ENCODE measurements around the gene EFCAB11.

GRCh38 chr14:89908712-89909450 is 45.6 kb downstream of the EFCAB11 start:
- TF ChIP-seq CTCF (conservative IDR thresholded peaks at IDR 0.05 in 1 of 2, IDR thresholded peaks at IDR 0.05 in 1 of 2; ENCODE audit: low read depth in 1 of 2, low read length in 2 of 2) (no peak), EZH2 (IDR thresholded peaks at IDR 0.05; ENCODE audit: low read length, missing control alignments) (no peak)

Data from fibroblast of lung (primary cell).